SK-N-SH (cell line): ENCODE data around the gene HMOX2. TPM values are rescaled to one million over a fixed set of nuclear protein-coding genes. Genes with fewer than 3 reads are reported as not detected.

Source experiments
- CTCF ChIA-PET: fragments of 300-600, 350-600 bp; formaldehyde crosslinking; extraction: SDS; loops from one replicate; lab custom pipeline; 2021; lab: Yijun Ruan, JAX
- POLR2A ChIA-PET: fragments of 350-600 bp; sonication (Branson Sonifier 250); formaldehyde crosslinking; extraction: SDS; loops from one replicate; lab custom pipeline; 2020; ENCODE audit warnings: antibody characterized with exemption, inconsistent platforms; lab: Yijun Ruan, JAX
- DNase-seq: peaks from one replicate; pipeline ENCODE4 v3.0.0; 2012
- H2AFZ ChIP-seq: fragments of 200-600 bp; sonication (generic); 2 replicates; pipeline ENCODE4 v1.8.1; 2016; ENCODE audit warnings: antibody characterized with exemption, mild to moderate bottlenecking, low read depth
- H3F3A ChIP-seq: fragments of 200-600 bp; sonication (generic); replicated peaks from 2 replicates; pipeline ENCODE3; 2016; ENCODE audit warnings: antibody characterized with exemption, mild to moderate bottlenecking; ENCODE audit not compliant: insufficient read depth
- H3K27ac ChIP-seq, 2 experiments: fragments of 200-500 bp in 1 of 2; fragments of 200-600 bp in 1 of 2; sonication (Bioruptor generic) in 1 of 2; sonication (generic), shearing (Covaris generic) in 1 of 2; 2 replicates each; pipeline versions ENCODE4 v1.5.1 to v1.6.1; 2014 to 2016; ENCODE audit warnings: low read depth in 2 of 2, inconsistent platforms in 1 of 2, low read length in 1 of 2, mild to moderate bottlenecking in 1 of 2, mixed read lengths in 1 of 2
- H3K27me3 ChIP-seq: fragments of 200-600 bp; sonication (generic), shearing (Covaris generic); 2 replicates; pipeline ENCODE4 v1.6.1; 2016; ENCODE audit warnings: mixed run types; ENCODE audit not compliant: insufficient read depth
- H3K36me3 ChIP-seq, 2 experiments: fragments of 200-500 bp in 1 of 2; fragments of 200-600 bp in 1 of 2; sonication (Bioruptor generic) in 1 of 2; sonication (generic) in 1 of 2; replicated peaks in 1 of 2; 2 replicates each; pipeline versions ENCODE3 to v1.5.1; 2014 to 2016; ENCODE audit warnings: low read length in 1 of 2, mild to moderate bottlenecking in 1 of 2; ENCODE audit not compliant: insufficient read depth in 2 of 2, control insufficient read depth in 1 of 2
- H3K4me1 ChIP-seq, 2 experiments: fragments of 200-500 bp in 1 of 2; fragments of 200-600 bp in 1 of 2; sonication (Bioruptor generic) in 1 of 2; sonication (generic), shearing (Covaris generic) in 1 of 2; 2 replicates each; pipeline versions ENCODE4 v1.5.1 to v1.6.1; 2014 to 2016; ENCODE audit warnings: low read depth in 1 of 2, low read length in 1 of 2, mixed run types in 1 of 2; ENCODE audit not compliant: insufficient read depth in 2 of 2, control insufficient read depth in 1 of 2
- H3K4me2 ChIP-seq: fragments of 200-600 bp; sonication (generic), shearing (Covaris generic); 2 replicates; pipeline ENCODE4 v1.6.1; 2017; ENCODE audit warnings: mixed run types
- H3K4me3 ChIP-seq, 2 experiments: fragments of 200-500 bp in 1 of 2; fragments of 200-600 bp in 1 of 2; sonication (Bioruptor generic) in 1 of 2; sonication (generic), shearing (Covaris generic) in 1 of 2; 2 replicates each; pipeline versions ENCODE4 v1.5.1 to v1.8.1; 2014 to 2016; ENCODE audit warnings: low read depth in 2 of 2, inconsistent platforms in 1 of 2, low read length in 1 of 2, mild to moderate bottlenecking in 1 of 2, mixed read lengths in 1 of 2, moderate library complexity in 1 of 2
- H3K79me2 ChIP-seq: fragments of 200-600 bp; sonication (generic); 2 replicates; pipeline ENCODE4 v1.8.1; 2017; ENCODE audit warnings: mild to moderate bottlenecking; ENCODE audit not compliant: insufficient read depth
- H3K9ac ChIP-seq: fragments of 200-600 bp; sonication (generic); 2 replicates; pipeline ENCODE4 v1.6.1; 2017; ENCODE audit warnings: mixed run types
- H3K9me2 ChIP-seq: fragments of 200-600 bp; sonication (generic); 2 replicates; pipeline ENCODE4 v1.6.1; 2017; ENCODE audit warnings: mixed run types
- H3K9me3 ChIP-seq: fragments of 200-600 bp; sonication (generic); 2 replicates; pipeline ENCODE4 v1.6.1; 2017; ENCODE audit warnings: mixed run types, mild to moderate bottlenecking, moderate library complexity
- H4K20me1 ChIP-seq: fragments of 200-600 bp; sonication (generic); 2 replicates; pipeline ENCODE4 v1.6.1; 2017; ENCODE audit warnings: mild to moderate bottlenecking, mixed run types; ENCODE audit not compliant: insufficient read depth
- CTCF ChIP-seq: fragments of 200-600 bp; sonication (generic); IDR thresholded peaks from 2 replicates; pipeline ENCODE4 v1.6.1; 2017; ENCODE audit warnings: antibody characterized with exemption, mild to moderate bottlenecking, moderate library complexity
- ELF1 ChIP-seq: IDR thresholded peaks from 2 replicates; pipeline ENCODE4 v1.4.0; 2012
- EP300 ChIP-seq, 2 experiments: IDR thresholded peaks; 2 replicates each; pipeline versions ENCODE4 v1.4.0 to v1.6.1; 2012; ENCODE audit warnings: borderline replicate concordance in 1 of 2, low read depth in 1 of 2, low read length in 1 of 2
- EZH2phosphoT487 ChIP-seq: fragments of 200-600 bp; sonication (generic); IDR thresholded peaks from 2 replicates; pipeline ENCODE4 v1.6.1; 2017; ENCODE audit warnings: low read depth, mixed run types, mild to moderate bottlenecking, antibody characterized with exemption, moderate library complexity, borderline replicate concordance
- FOSL2 ChIP-seq: IDR thresholded peaks from 2 replicates; pipeline ENCODE4 v1.4.0; 2012; ENCODE audit warnings: low read depth, mild to moderate bottlenecking, moderate library complexity, borderline replicate concordance
- FOXM1 ChIP-seq: IDR thresholded peaks from 2 replicates; pipeline ENCODE4 v1.4.0; 2012; ENCODE audit warnings: low read depth, mild to moderate bottlenecking
- GABPA ChIP-seq: IDR thresholded peaks from 2 replicates; pipeline ENCODE4 v1.4.0; 2012; ENCODE audit warnings: low read depth, mild to moderate bottlenecking
- IRF3 ChIP-seq: fragments of 150-350 bp; IDR thresholded peaks from 2 replicates; pipeline ENCODE4 v1.6.1; 2016; ENCODE audit warnings: mild to moderate bottlenecking, low read depth, low read length
- JUND ChIP-seq: IDR thresholded peaks from 2 replicates; pipeline ENCODE4 v1.4.0; 2012
- MAX ChIP-seq: IDR thresholded peaks from 2 replicates; pipeline ENCODE4 v1.4.0; 2012; ENCODE audit warnings: low read depth
- MEF2A ChIP-seq: IDR thresholded peaks from 2 replicates; pipeline ENCODE4 v1.4.0; 2012; ENCODE audit warnings: low read depth, borderline replicate concordance
- MXI1 ChIP-seq: IDR thresholded peaks from 2 replicates; pipeline ENCODE4 v1.6.1; 2012; ENCODE audit warnings: mild to moderate bottlenecking, low read depth, low read length, improper control_type of control experiment
- NFIC ChIP-seq: IDR thresholded peaks from 2 replicates; pipeline ENCODE4 v1.4.0; 2012; ENCODE audit warnings: borderline replicate concordance
- NRF1 ChIP-seq: IDR thresholded peaks from 2 replicates; pipeline ENCODE4 v1.6.1; 2012; ENCODE audit warnings: low read depth, mild to moderate bottlenecking, low read length
- PBX3 ChIP-seq: IDR thresholded peaks from 2 replicates; pipeline ENCODE4; 2012
- POLR2AphosphoS5 ChIP-seq: IDR thresholded peaks from 2 replicates; pipeline ENCODE4 v1.6.1; 2012; ENCODE audit warnings: low read depth, low read length
- RCOR1 ChIP-seq: fragments of 150-350 bp; IDR thresholded peaks from 2 replicates; pipeline ENCODE4 v1.6.1; 2017; ENCODE audit warnings: antibody characterized with exemption, low read length
- RXRA ChIP-seq: IDR thresholded peaks from 2 replicates; pipeline ENCODE4 v1.4.0; 2012; ENCODE audit warnings: low read depth, mild to moderate bottlenecking, borderline replicate concordance
- SIN3A ChIP-seq: IDR thresholded peaks from 2 replicates; pipeline ENCODE4 v1.6.1; 2012; ENCODE audit warnings: low read depth, mild to moderate bottlenecking, low read length, moderate library complexity, borderline replicate concordance
- TAF1 ChIP-seq: IDR thresholded peaks from 2 replicates; pipeline ENCODE4 v1.6.1; 2012; ENCODE audit warnings: low read depth, mild to moderate bottlenecking, low read length, moderate library complexity, borderline replicate concordance
- TEAD4 ChIP-seq: IDR thresholded peaks from 2 replicates; pipeline ENCODE4 v1.4.0; 2012; ENCODE audit warnings: mild to moderate bottlenecking, borderline replicate concordance; ENCODE audit not compliant: insufficient read depth
- USF1 ChIP-seq: IDR thresholded peaks from 2 replicates; pipeline ENCODE4 v1.4.0; 2012; ENCODE audit warnings: low read depth, borderline replicate concordance
- USF2 ChIP-seq: fragments of 150-350 bp; IDR thresholded peaks from 2 replicates; pipeline ENCODE4 v1.6.1; 2017; ENCODE audit warnings: antibody characterized with exemption, low read length, low read depth, borderline replicate concordance
- YY1 ChIP-seq: IDR thresholded peaks from 2 replicates; pipeline ENCODE4 v1.4.0; 2012; ENCODE audit warnings: low read depth, mild to moderate bottlenecking
- WGBS: methylation state at CpG from one replicate; pipeline ENCODE4 v1.1.6; 2017; ENCODE audit warnings: low lambda C conversion rate; 5-methylcytosine and 5-hydroxymethylcytosine counted together
- polyA plus RNA-seq, 3 experiments: library from polyadenylated mRNA; depleted of rRNA; stranded (reverse); fragments of >200 nt; gene quantifications; 2 replicates each; pipeline ENCODE4 v1.2.3, GENCODE V29; 2012

The HMOX2 gene
- polyA plus RNA-seq, 1 of the 3 experiments (the other 2 are of a cell fraction): 65.1 TPM

- CTCF ChIA-PET: interaction anchor here (0.6 to 2.6 kb wide), 5 partner anchors 61 to 112 kb away, joined by 3 to 6 read pairs (median 3); no protein-coding TSS in a partner anchor
- 8% methylated on average over 16 of the region's 60 CpGs for WGBS
- TF ChIP-seq SIN3A (0 out of 2 replicates have a peak, but pooled peaks have one; percentile 32), EP300 (IDR thresholded peaks at IDR 0.05; ENCODE audit: borderline replicate concordance in 1 of 2, low read depth in 1 of 2, low read length in 1 of 2) (no peak; a peak in 1 of 4 replicates), USF1 (peak; percentile 79), CTCF (no peak), JUND (no peak), MXI1 (peak; percentile 89), EZH2phosphoT487 (no peak), MEF2A (no peak), ELF1 (peak; percentile 97), POLR2AphosphoS5 (peak; percentile 75), NFIC (no peak; the same call in 1 of the 2 replicates), PBX3 (0 out of 2 replicates have a peak, but pooled peaks have one; percentile 24), FOSL2 (no peak), USF2 (no peak; the same call in 1 of the 2 replicates), NRF1 (peak; percentile 28; the same call in 1 of the 2 replicates), FOXM1 (no peak), TEAD4 (no peak), IRF3 (no peak), YY1 (0 out of 2 replicates have a peak, but pooled peaks have one; percentile 21), MAX (peak; percentile 100), GABPA (0 out of 2 replicates have a peak, but pooled peaks have one; percentile 34), RCOR1 (0 out of 2 replicates have a peak, but pooled peaks have one; percentile 38), TAF1 (peak; percentile 58; the same call in 1 of the 2 replicates), RXRA (no peak)
Measured at GRCh38 chr16:4474192-4474961, 1.8 kb upstream of the HMOX2 start, which contains the start of gene NMRAL1. Gene NMRAL1, minus strand, starts transcription at chr16:4474625. Its CDS starts 493 bp downstream, at chr16:4474132.

More at GRCh38 chr16:4474192-4474961, 1.8 kb upstream of the HMOX2 start, which contains the start of gene NMRAL1:
- DNase-seq: peak; percentile 96
- Histone ChIP-seq H3K9me3 (no peaks in the 10 kb centered on the region), H3K36me3 (peaks cover under 1 to 17% of the 10 kb centered on the region in 2 experiments), H3K4me3 (peak within 1 kb of the TSS; percentile 58 to 89), H3K9me2 (no peaks in the 10 kb centered on the region), H3K4me1 (peaks cover 7 to 15% of the 10 kb centered on the region in 2 experiments; a peak in 2 of 4 replicates), H3K27ac (peak within 1 kb of the TSS; percentile 49 to 77), H2AFZ (peak within 1 kb of the TSS; percentile 93), H3K4me2 (peak within 1 kb of the TSS; percentile 99), H4K20me1 (no peaks in the 10 kb centered on the region), H3F3A (peaks cover 29% of the 10 kb centered on the region), H3K9ac (peak within 1 kb of the TSS; percentile 86), H3K79me2 (peaks cover 72% of the 10 kb centered on the region), H3K27me3 (no peaks in the 10 kb centered on the region)
- POLR2A ChIA-PET: interaction anchor here (0.6 to 1.3 kb wide), 3 partner anchors 16 to 64 kb away, joined by 3 to 4 read pairs (median 3); partner anchors contain the start of gene CDIP1
